IPS-20b (cell line): Measurements from ENCODE around the gene KRTAP4-5.
"Not testable (repeated sequence)": the region's sequence is repeated elsewhere in the genome, so short reads cannot be mapped to it uniquely, and the experiment has no call there.

ENCODE experiments used
- H3K27ac ChIP-seq: one replicate; pipeline ENCODE4 v1.5.1; 2013; ENCODE audit warnings: low read length
- H3K27me3 ChIP-seq: 2 replicates; pipeline ENCODE4 v1.6.1; 2013; ENCODE audit warnings: mild to moderate bottlenecking, low read length, inconsistent platforms; ENCODE audit not compliant: insufficient read depth
- H3K36me3 ChIP-seq: 2 replicates; pipeline ENCODE4 v1.6.1; 2013; ENCODE audit warnings: low read depth, mild to moderate bottlenecking, inconsistent platforms, low read length, moderate library complexity; ENCODE audit not compliant: insufficient read depth
- H3K4me1 ChIP-seq: 2 replicates; pipeline ENCODE4 v1.6.1; 2013; ENCODE audit warnings: mild to moderate bottlenecking, control low read depth, inconsistent platforms, low read length, moderate library complexity; ENCODE audit not compliant: insufficient read depth
- H3K4me3 ChIP-seq: 2 replicates; pipeline ENCODE4 v1.5.1; 2013; ENCODE audit warnings: mild to moderate bottlenecking, low read length, inconsistent platforms
- H3K9ac ChIP-seq: 2 replicates; pipeline ENCODE4 v1.6.1; 2013; ENCODE audit warnings: low read depth, mild to moderate bottlenecking, inconsistent platforms, low read length, moderate library complexity
- H3K9me3 ChIP-seq: 2 replicates; pipeline ENCODE4 v1.6.1; 2013; ENCODE audit warnings: mild to moderate bottlenecking, low read depth, low read length, inconsistent platforms; ENCODE audit not compliant: insufficient read depth

KRTAP4-5 gene

GRCh38 chr17:41144846-41145245 lies 4.8 kb downstream of the KRTAP4-5 start:
- no peak overlapping the region for H3K27ac ChIP-seq
- no peak overlapping the region for H3K4me3 ChIP-seq
- H3K9me3 ChIP-seq, result peaks cover 14% of the 10 kb centered on the region
- H3K36me3 ChIP-seq, result no peaks in the 10 kb centered on the region
- H3K27me3 ChIP-seq, result no peaks in the 10 kb centered on the region
- no peak overlapping the region for H3K9ac ChIP-seq
- no peaks in the 10 kb centered on the region for H3K4me1 ChIP-seq

GRCh38 chr17:41141361-41141760 lies 8.3 kb downstream of the KRTAP4-5 start:
- no peaks in the 10 kb centered on the region for H3K36me3 ChIP-seq
- no peak overlapping the region for H3K9ac ChIP-seq
- H3K27ac ChIP-seq, result no peak overlapping the region
- no peak overlapping the region for H3K4me3 ChIP-seq
- H3K4me1 ChIP-seq, result no peaks in the 10 kb centered on the region
- no peaks in the 10 kb centered on the region for H3K27me3 ChIP-seq
- peaks cover 18% of the 10 kb centered on the region for H3K9me3 ChIP-seq

GRCh38 chr17:41140360-41141131 lies 9.1 kb downstream of the KRTAP4-5 start, which contains the start of gene KRTAP4-6:
Gene KRTAP4-6, minus strand, starts transcription at chr17:41140544. Its CDS starts 57 bp downstream, at chr17:41140487.
- Histone ChIP-seq H3K36me3 (no peaks in the 10 kb centered on the region), H3K4me1 (no peaks in the 10 kb centered on the region), H3K4me3 (no peak within 1 kb of the TSS), H3K9me3 (peaks cover 18% of the 10 kb centered on the region), H3K27ac (no peak within 1 kb of the TSS), H3K9ac (no peak within 1 kb of the TSS), H3K27me3 (no peaks in the 10 kb centered on the region)

- H3K4me3 ChIP-seq, H3K9ac ChIP-seq, H3K27ac ChIP-seq, H3K4me1 ChIP-seq, H3K36me3 ChIP-seq, H3K27me3 ChIP-seq: not testable (repeated sequence)
- peaks cover 18% of the 10 kb centered on the region for H3K9me3 ChIP-seq
Measured at GRCh38 chr17:41139865-41140264, 9.8 kb downstream of the KRTAP4-5 start.

GRCh38 chr17:41133880-41134735 lies 15.5 kb downstream of the KRTAP4-5 start:
- no peaks in the 10 kb centered on the region for H3K36me3 ChIP-seq
- H3K9me3 ChIP-seq, result 0 out of 2 replicates have a peak, but pooled peaks cover under 1% of the 10 kb centered on the region
- no peak overlapping the region for H3K27ac ChIP-seq
- no peak overlapping the region for H3K4me3 ChIP-seq
- no peaks in the 10 kb centered on the region for H3K27me3 ChIP-seq
- H3K9ac ChIP-seq, result no peak overlapping the region
- no peaks in the 10 kb centered on the region for H3K4me1 ChIP-seq

GRCh38 chr17:41131979-41132378 lies 17.6 kb downstream of the KRTAP4-5 start:
- Histone ChIP-seq H3K36me3 (no peaks in the 10 kb centered on the region), H3K4me3 (no peak overlapping the region), H3K9ac (no peak overlapping the region), H3K4me1 (no peaks in the 10 kb centered on the region), H3K9me3 (no peaks in the 10 kb centered on the region), H3K27ac (no peak overlapping the region), H3K27me3 (no peaks in the 10 kb centered on the region)

GRCh38 chr17:41127371-41127770 lies 22.3 kb downstream of the KRTAP4-5 start:
- Histone ChIP-seq H3K36me3 (no peaks in the 10 kb centered on the region), H3K4me3 (no peak overlapping the region), H3K27ac (no peak overlapping the region), H3K27me3 (no peaks in the 10 kb centered on the region), H3K9me3 (no peaks in the 10 kb centered on the region), H3K4me1 (no peaks in the 10 kb centered on the region), H3K9ac (no peak overlapping the region)

- H3K27ac ChIP-seq, result no peak overlapping the region
- H3K36me3 ChIP-seq, result no peaks in the 10 kb centered on the region
- H3K4me3 ChIP-seq, result no peak overlapping the region
- no peaks in the 10 kb centered on the region for H3K27me3 ChIP-seq
- H3K4me1 ChIP-seq, result no peaks in the 10 kb centered on the region
- H3K9me3 ChIP-seq, result no peaks in the 10 kb centered on the region
- H3K9ac ChIP-seq, result no peak overlapping the region
Measured at GRCh38 chr17:41126412-41126811, 23.2 kb downstream of the KRTAP4-5 start.

GRCh38 chr17:41125064-41125463 lies 24.6 kb downstream of the KRTAP4-5 start:
- Histone ChIP-seq H3K4me1 (no peaks in the 10 kb centered on the region), H3K36me3 (no peaks in the 10 kb centered on the region), H3K9me3 (no peaks in the 10 kb centered on the region), H3K27ac (no peak overlapping the region), H3K9ac (no peak overlapping the region), H3K4me3 (no peak overlapping the region), H3K27me3 (no peaks in the 10 kb centered on the region)

- H3K27ac ChIP-seq, H3K4me3 ChIP-seq, H3K36me3 ChIP-seq, H3K27me3 ChIP-seq, H3K4me1 ChIP-seq, H3K9me3 ChIP-seq, H3K9ac ChIP-seq: not testable (repeated sequence)
Measured at GRCh38 chr17:41123991-41124371, 25.6 kb downstream of the KRTAP4-5 start, which contains the start of gene KRTAP4-12. Gene KRTAP4-12, minus strand, starts transcription at chr17:41124182. Its CDS starts 60 bp downstream, at chr17:41124122.

GRCh38 chr17:41123292-41123990 lies 26.2 kb downstream of the KRTAP4-5 start:
- not testable (repeated sequence) for H3K4me3 ChIP-seq, H3K27me3 ChIP-seq, H3K9ac ChIP-seq, H3K4me1 ChIP-seq, H3K27ac ChIP-seq, H3K9me3 ChIP-seq, H3K36me3 ChIP-seq
